Middle frontal gyrus (tissue), 1 donor: ENCODE results near the gene PDZD2.
"Not testable (repeated sequence)": the region's sequence is repeated elsewhere in the genome, so short reads cannot be mapped to it uniquely, and the experiment has no call there.

Source experiments
- DNase-seq: peaks from one replicate; pipeline ENCODE4 v3.0.0-alpha.2; 2015; ENCODE audit warnings: low spot score; ENCODE audit errors: extremely low spot score

Gene PDZD2

DNA sequence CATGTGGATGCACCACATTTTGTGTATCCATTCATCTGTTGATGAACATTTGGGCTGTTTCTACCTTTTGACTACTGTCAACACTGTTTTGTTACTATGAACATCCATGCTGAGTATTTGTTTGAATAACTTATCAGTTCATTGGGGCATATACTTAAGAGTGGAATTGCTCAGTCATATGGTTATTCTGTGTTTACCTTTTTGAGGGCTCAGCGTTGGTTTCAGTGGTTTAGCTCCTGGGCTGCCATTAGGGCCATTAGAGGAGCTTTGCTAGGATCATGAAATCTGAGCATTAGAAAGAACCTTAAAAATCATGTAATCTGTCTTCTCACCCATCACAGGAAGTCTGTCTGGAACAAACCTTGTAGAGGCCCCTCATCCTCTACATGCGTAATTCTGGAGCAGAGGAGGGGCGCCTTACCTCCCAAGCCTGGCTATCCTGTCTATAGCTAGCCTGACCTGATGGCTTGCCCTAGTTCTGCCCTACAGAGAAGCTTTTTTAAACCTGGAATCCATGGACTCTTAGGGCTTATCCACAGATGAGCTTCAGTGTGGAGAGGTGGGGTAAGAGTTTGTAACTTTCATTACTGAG is 92.9 kb downstream of the PDZD2 start:
- no peak for DNase-seq

DNA sequence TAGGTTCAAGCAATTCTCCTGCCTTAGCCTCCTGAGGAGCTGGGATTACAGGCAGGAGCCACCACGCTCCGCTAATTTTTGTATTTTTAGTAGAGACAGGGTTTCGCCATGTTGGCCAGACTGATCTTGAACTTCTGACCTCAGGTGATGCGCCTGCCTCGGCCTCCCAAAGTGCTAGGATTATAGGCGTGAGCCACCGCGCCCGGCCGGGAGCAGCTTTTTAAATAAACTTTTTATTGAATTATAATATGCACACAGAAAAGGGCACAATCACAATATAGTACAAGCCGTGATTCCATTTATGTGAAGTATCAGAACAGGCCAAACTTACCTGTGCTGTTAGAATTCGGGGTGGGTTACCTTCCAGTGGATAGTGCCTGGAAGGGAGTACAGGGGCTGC is 93.9 kb downstream of the PDZD2 start:
- DNase-seq = not testable (repeated sequence)

DNA sequence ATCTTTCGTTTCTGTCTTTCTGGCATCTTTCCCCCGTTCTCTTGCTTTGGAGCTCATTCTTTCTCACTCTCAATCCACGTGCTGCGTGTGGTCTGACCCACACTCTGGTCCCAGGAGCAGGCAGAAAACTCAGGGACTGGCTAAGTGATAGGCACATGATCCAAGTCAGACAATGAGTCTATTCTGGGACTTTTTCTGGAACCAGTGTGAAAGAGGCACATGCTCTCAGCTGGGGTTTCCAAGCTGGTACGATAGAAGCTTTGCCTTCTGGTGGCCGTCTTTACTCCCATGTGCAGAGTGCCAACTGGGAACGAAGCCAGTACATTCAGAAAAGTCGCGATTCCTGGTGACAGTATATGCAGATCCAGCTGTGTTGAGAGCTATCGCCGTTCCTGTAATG is 94.4 kb downstream of the PDZD2 start:
- DNase-seq = peak; percentile 85

DNA sequence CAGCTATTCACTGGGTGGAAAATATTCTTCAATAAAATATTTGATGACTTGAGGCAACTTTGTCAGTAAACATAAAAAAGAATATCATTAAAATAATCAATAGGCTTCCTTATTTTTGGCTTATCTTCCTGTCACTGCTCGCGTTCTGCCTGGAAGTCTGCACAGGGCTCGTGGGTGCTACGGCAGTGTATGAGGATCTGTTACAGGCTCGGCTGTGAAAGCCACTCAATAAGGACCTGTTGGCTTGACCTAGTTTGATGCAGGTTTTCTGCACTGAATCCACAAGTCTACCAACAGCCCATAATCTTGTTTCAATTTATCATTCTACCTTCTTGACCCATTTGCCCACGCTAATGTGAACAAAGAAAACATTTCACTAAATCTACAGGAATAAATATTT is 97.2 kb downstream of the PDZD2 start:
- no peak for DNase-seq

DNA sequence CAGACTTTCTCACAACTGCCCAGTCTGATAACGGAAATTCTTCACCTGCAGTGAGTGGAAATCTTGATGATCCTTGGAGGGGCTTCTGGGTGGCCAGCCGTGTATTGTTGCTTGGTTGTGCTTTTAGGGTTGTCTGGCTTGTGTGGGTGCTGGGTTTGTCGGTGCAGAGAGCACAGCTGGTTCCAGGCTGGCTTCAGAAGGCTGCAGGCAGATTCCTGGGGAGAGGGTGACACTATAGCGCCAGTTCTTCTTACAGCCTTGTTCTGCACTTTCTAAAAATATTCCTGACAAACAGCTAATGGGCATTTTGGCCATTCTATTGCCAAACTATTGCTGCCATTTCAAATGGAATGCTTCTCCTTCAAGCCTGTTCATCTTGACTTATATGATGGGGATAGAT is 99.3 kb downstream of the PDZD2 start:
- no peak for DNase-seq

DNA sequence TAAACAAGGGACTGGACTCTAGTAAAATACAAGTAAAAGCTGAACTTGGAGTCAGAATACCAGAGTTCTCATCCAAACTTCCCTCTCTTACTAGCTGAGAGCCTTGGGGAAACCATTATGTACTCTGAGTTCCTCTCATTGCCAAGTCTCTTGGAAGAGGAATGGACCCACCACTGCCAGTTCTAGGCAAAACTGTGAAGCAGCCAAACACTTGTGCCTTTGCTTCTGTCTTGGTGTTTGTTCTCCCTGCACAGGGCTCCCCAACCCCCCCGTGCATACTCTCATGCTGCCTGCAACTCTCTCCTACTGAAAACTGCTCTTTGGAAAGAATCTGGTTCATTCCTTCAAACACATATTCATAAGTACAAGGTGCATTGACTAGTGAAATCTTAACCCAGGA is 102.6 kb downstream of the PDZD2 start:
- peak; percentile 56 for DNase-seq

DNA sequence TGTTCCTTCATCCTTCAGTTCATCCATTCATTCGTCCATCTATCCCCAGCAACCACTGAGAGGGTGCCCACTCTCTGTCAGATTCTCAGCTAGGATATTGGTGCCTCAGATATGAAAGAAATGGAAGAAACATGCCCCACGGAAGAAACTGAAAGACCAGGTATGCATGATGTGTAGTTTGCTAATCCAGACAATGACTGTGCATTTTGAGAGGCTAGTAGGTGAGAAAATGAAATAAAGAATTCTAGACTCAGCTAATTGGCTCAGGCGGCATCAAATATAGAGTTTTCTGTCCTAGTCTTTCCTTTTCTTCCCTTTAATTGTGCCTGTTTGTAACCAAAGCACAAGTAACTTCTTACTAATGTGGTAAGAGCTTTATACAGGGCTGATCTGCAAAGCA is 104.7 kb downstream of the PDZD2 start:
- DNase-seq = no peak

DNA sequence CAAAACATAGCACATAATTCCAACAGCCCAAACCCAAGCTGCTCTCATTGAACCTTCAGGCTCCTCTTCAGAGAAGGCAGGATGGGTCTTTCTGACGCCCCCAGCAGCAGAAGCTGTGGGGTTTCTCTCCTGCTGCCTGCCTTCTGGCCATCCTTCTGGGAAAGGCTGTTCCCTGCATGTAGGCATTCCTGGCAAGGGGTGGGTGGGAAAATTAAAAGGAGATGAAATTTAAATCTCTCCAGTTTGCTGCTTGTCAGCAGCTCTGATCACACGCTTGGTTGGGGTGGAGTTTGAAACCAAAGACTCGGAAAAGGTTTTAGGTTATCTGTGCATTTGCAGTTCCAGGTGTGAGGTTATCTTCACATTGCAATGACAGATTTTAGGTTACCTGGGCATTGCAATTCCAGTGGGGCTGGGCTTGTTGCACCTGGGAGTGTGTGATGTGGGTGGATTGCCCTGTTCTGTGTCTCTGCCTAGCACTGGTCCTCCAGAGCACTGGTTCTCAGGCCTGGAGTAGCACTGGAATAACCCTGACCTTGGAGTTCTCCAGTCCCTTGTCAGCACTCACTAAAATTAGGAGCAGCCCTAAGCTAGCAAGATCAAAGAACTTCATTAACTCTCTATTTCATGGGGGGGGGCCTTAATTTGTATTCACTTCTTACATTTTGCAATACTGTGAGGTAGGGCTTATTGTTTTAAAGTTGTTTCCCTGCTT is 109.7 kb downstream of the PDZD2 start:
- DNase-seq = no peak

DNA sequence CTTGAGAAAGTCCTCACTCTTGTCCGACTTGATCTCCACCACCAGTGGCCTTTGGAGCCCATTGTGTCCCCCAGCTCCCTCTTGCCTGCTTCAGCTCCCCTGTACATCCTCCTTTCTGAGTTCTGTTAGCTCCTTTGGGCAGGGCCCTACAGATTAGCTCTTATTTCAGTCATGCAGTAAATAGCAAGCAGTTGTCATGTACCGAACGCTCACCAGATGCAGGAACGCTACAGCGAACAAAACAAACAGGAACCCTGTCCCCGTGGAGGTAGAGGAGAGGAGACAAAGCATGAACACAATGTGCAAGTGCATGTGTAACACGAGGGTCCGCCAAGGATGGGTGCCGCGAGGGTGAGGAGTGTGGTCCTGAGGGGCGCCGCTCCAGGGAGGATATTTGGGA is 111.3 kb downstream of the PDZD2 start:
- DNase-seq = no peak

DNA sequence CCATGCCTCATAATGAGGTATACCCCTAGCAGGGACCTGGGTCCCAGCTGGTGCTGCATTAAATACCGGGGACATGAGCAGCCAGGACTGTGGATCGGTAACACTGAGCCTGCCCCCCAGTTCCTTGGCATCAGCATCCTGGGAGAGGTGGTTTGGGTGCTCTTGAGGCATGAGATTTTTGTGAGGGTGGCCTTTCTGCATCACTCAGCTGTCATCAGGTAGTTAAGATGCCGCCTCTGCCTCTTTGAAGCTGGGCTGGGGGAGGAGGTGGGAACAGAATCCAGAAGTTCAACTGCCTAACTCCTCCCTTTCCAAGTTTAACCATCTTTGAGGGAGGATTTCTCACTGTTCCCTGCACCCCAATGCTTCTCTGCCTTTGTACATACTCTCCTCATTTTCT is 112.7 kb downstream of the PDZD2 start:
- DNase-seq = peak; percentile 33

DNA sequence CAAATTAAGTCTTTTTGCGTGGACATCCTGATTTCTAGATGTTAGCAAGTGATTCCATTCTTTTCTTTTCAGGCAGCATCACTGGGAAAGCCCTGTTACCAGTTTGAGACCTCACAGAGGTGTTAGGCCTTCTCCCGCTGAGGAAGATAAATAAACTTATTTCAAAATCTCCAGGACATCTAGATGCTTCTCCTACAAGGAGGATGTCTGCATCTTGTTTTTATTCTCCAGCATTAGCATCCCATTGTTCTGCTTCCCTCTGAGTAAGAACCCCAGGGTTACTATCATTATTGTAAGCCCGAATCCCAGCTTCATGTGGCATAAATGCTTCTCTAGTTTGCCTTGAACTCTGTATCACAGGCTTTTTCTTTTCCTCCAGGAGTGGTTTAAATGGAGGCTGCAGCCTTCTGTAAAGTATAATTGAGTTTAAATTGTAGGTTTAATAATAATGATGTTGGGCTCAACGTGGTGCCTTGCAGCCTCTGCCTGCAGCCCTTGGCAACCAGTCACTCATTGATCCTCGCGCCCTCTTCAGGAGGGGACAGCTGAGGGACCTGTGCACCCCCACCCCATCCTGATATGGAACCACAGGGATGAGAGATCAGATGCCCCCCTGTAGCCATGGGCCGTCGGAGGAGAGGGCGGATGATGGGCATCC is 114.9 kb downstream of the PDZD2 start:
- no peak for DNase-seq

DNA sequence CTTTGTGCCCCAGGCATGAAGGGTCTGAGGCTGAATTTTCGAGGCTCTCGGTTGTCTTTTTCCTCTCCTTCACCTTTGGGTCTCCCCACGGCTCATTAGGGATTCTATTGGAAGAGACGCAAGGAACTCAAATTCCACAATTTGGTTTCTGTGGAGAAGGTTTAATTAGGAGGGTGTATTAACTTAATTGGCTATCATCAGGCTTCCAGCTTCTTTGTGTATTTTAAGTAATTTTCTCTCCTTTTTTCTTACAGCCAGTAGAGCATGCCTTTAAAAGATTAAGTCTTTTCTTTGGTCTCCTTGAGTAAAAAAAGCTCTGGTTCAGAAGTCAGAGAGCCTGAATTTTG is 115.4 kb downstream of the PDZD2 start:
- DNase-seq = no peak

DNA sequence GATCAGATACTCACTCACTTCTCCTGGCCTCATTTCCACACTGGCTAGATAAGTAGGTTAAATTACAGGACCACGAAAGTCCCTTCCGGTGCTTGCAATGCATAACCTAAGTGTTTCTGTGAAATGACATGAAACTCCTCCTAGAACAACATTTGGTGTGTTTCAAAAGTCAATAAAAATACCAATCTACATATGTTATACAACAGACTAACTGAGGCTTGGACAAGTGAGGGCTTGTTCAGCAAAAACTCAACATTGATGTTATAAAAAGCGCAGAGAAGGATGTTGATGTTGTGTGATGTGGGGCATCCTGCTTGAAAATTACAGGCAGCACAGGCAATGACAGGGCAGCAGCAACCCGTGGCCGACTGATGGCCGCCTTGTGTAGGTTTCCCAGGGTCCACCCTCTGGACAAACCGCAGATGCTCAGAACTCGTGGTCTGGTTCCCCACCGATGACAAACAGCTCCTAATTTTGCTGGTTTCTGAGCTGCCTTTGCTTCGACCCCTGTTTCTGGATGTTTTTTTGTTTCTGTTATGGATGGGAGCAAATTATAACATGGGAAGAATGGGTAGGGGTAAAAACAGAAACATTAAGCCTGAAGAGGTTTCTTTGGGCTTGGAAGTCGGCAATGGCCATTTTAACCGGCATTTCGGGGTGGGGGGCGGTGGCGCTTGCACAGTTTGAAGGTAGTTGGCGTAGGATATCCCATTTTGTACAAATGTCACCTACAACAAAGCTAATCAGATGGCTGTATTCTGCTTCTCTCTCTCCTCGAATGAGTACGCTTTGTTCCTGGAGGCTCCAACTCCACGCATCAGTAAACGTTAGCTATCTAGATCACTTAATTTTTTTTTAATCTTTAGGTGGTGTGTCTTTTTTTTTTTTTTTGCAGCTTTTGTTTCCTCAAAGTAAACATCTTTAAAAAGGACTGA is 116.1 kb downstream of the PDZD2 start:
- DNase-seq = no peak

DNA sequence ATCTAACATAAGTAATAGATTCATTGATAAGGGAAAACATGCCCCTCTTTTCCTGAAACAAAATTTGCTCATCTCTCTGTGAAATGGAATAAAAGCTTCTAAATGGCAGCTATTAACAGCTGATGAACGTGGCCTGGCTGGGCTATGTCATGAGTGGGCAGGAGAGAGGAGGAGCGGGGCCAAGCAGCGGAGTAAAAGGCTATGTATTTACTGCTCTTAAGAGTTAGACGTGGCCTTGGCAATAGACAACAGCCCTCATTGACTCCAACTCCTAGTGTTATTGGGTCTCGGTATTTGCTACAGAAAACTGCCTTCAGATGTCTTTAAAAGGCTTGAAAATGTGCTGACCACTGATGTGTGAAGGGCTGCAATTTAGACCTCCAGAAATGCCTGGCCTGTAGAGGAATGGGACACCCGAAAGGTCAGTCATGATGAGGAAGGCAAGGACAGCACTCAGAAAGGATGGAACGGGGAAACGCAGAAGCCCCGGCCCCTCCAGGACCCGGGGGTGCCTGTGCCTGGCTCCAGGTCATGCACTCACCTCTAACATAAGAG is 116.8 kb downstream of the PDZD2 start:
- DNase-seq = no peak

DNA sequence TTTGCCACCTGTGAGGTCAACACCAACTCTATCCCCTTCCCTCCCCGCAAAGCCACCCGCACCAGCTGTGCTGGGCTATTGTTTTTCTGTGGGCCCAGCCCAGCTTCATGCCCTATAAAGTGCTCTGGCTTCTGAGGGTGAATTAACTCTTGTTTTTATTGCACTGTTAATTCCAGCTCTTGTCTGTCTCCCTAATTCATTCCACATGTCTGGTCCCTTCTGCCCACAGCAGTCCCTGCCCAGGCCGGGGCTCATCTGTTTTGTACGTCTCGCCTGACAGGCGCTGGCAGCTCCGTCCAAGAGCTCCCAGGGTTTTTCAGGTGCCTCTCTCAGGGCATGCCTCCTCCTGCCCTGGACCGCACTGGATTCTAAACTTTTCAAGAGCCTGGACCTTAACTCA is 118.9 kb downstream of the PDZD2 start:
- DNase-seq = no peak

DNA sequence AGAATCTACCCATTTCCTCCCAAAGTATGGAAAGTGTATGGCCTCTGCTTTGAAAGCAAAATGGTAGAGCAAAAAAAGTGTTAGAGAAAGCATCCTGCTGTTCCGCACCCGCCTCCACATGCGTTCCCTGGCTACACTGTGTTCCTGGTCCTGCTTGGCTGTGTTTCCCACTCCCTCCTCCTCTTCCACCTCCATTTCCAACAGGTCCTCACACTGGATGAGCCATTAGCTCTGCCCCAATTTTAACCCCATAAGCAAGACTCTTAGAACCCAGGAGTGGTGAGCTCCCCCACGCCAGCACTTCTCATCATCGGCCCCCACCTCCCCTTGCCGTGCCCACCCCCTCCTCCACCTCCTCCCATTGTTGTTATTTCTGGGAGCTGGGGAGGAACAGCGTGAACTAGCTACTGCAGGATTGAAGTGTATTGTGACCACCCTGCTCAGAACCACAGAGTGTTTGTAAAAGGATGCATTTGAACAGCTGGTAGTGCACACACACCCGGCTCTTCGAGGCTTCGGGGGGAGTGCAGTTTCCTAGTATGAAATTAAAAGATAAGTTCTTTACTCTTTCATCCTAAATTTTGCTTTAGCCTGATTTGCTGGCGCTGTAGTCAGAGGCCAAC is 120.0 kb downstream of the PDZD2 start:
- DNase-seq = peak; percentile 36

DNA sequence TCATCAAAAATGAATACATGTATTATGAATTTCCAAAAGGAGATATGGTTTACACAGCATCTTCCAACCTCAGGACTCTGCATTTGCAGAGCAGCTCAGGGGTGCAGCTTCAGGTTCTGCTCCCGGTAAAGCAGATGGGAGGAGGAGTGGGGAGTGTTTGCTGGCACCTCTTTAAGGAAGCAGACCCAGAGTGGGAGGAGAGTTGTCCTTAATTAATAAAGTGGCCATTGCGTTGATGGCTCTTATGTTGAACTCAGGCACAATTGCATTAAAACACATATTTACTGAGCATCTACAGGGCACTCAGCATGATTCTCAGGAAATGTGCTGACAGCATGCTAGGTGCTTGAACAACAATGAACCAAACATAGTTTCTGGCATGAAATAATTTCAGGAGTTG is 121.0 kb downstream of the PDZD2 start:
- no peak for DNase-seq

DNA sequence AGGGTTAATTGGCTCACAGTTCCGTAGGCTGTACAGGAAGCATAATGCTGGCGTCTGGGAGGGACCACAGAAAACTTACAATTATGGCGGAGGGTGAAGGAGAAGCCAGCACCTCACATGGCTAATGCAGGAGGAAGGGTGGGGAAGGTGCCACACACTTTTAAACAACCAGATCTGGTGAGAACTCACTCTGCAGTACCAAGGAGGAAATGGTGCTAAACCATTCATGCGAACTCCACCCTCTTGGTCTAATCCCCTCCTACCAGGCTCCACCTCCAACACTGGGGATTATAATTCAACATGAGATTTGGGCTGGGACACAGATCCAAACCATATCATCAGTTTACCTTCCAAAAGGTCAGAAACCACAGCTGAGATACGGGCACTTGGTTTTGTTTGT is 122.9 kb downstream of the PDZD2 start:
- no peak for DNase-seq

DNA sequence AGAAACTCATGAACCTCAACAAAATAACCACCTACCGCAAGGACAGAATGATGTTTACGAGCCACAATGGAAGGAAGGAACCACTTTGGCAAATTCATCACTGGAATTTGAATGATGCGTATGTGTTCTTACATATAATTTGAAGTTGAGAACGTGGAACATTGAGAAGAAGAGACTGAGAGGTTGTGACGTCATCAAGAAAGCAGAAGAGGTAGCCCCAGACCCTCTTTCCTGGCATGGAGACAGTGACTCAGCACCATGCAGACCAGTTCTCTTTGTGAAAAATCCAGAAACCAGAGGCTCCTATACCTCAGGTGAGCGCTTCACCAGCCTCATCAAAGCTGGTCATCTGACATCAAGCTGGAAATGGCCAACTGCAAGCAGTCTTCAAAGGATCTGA is 124.5 kb downstream of the PDZD2 start:
- no peak for DNase-seq

DNA sequence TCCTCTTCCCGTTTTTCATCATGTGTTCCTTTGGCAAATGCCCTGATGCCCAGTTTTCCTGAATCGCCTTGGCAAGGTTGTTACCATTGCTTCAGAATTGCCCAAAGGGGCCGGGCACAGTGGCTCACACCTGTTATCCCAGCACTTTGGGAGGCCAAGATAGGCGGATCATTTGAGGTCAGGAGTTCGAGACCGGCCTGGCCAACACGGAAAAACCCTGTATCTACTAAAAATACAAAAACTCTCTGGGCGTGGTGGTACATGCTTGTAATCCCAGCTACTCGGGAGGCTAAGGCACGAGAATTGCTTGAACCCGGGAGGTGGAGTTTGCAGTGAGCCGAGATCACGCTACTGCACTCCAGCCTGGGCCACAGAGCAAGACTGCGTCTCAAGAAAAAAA is 125.8 kb downstream of the PDZD2 start:
- DNase-seq = not testable (repeated sequence)

DNA sequence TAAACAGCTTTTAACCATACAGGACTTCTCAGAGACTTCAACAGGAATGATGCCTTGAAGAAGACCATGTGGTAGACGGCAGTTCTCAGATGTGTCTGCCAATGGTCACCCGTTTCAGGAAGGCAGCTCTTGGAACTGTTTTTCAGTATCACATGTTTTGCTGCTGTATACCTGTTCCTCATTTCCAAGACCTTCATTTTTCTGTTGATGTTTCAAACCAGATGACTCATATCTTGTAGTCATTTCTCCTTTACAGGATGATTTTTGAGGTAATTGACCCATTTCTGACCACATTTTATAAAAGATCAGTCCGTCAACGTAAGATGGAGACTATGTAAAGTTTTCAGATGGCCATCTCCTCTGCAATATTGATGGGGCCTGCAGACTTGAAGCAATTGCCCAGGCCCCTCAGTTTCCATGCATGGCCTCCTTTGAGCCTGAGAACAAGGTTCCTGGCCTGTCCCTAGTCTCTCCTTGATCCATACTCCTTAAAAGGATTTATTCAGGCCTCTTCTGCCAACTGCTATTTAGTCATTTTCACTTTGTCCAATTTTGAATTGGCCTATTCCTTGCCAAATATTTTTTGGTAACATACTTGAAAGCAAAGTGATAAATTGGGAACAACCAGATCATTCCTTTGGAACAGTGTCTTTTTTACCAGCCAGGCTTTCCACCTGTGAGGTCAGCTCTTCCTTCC is 128.6 kb downstream of the PDZD2 start:
- no peak for DNase-seq
